Loucy (cell line): ENCODE data around the gene MICAL2.

Experiments used
- H2AFZ ChIP-seq: fragments of 200-600 bp; sonication (generic); 2 replicates; pipeline ENCODE4 v1.6.0; 2016; ENCODE audit warnings: antibody characterized with exemption, mild to moderate bottlenecking, low read length, moderate library complexity
- H3F3A ChIP-seq: fragments of 200-600 bp; 2 replicates; pipeline ENCODE4 v1.6.0; 2016; ENCODE audit warnings: antibody characterized with exemption, low read depth, mild to moderate bottlenecking
- H3K27me3 ChIP-seq: fragments of 200-600 bp; sonication (generic); 2 replicates; pipeline ENCODE4 v1.6.1; 2014; ENCODE audit warnings: low read length, mild to moderate bottlenecking; ENCODE audit not compliant: insufficient read depth, poor library complexity, severe bottlenecking
- H3K36me3 ChIP-seq: fragments of 200-600 bp; sonication (generic); 2 replicates; pipeline ENCODE4 v1.6.1; 2016; ENCODE audit warnings: low read length; ENCODE audit not compliant: insufficient read depth
- H3K4me1 ChIP-seq: fragments of 200-600 bp; sonication (generic); 2 replicates; pipeline ENCODE4 v1.5.1; 2014; ENCODE audit warnings: low read length, mild to moderate bottlenecking; ENCODE audit not compliant: insufficient read depth, poor library complexity, severe bottlenecking
- H3K4me2 ChIP-seq: fragments of 200-600 bp; sonication (generic); 2 replicates; pipeline ENCODE4 v1.6.0; 2014; ENCODE audit warnings: antibody characterized with exemption, low read length, low read depth, mild to moderate bottlenecking; ENCODE audit not compliant: poor library complexity, severe bottlenecking
- H3K4me3 ChIP-seq: fragments of 200-600 bp; sonication (generic); 2 replicates; pipeline ENCODE4 v1.5.1; 2014; ENCODE audit warnings: low read length, mild to moderate bottlenecking, mixed read lengths; ENCODE audit not compliant: poor library complexity, severe bottlenecking
- H3K79me2 ChIP-seq: fragments of 200-600 bp; sonication (generic); 2 replicates; pipeline ENCODE4 v1.6.1; 2014; ENCODE audit warnings: low read length; ENCODE audit not compliant: insufficient read depth
- H3K9ac ChIP-seq: fragments of 200-600 bp; sonication (generic); 2 replicates; pipeline ENCODE4 v1.6.0; 2014; ENCODE audit warnings: mild to moderate bottlenecking, low read depth, low read length, moderate library complexity; ENCODE audit not compliant: poor library complexity, severe bottlenecking
- H3K9me2 ChIP-seq: fragments of 200-600 bp; sonication (generic); replicated peaks from 2 replicates; pipeline ENCODE4 v1.6.1; 2016; ENCODE audit warnings: low read depth, low read length, mixed read lengths
- H3K9me3 ChIP-seq: fragments of 200-600 bp; sonication (generic); 2 replicates; pipeline ENCODE4 v1.6.1; 2014; ENCODE audit warnings: mild to moderate bottlenecking, antibody characterized with exemption, low read length, low read depth; ENCODE audit not compliant: insufficient read depth
- H4K20me1 ChIP-seq: fragments of 200-600 bp; sonication (generic); 2 replicates; pipeline ENCODE4 v1.6.0; 2014; ENCODE audit warnings: antibody characterized with exemption, low read length, mild to moderate bottlenecking; ENCODE audit not compliant: insufficient read depth, poor library complexity, severe bottlenecking
- CTCF ChIP-seq: fragments of 200-600 bp; sonication (generic); conservative IDR thresholded peaks from 2 replicates; pipeline ENCODE4 v1.5.1; 2014; ENCODE audit warnings: mild to moderate bottlenecking, antibody characterized with exemption, low read length
- EZH2phosphoT487 ChIP-seq: fragments of 200-600 bp; IDR thresholded peaks from 2 replicates; pipeline ENCODE4 v1.6.1; 2018; ENCODE audit warnings: antibody characterized with exemption, mild to moderate bottlenecking, moderate library complexity, borderline replicate concordance

The MICAL2 gene

GRCh38 chr11:12284316-12285050 lies 174.1 kb downstream of the MICAL2 start:
- Histone ChIP-seq H2AFZ (no peak overlapping the region), H3K9ac (no peak overlapping the region), H3K27me3 (no peaks in the 10 kb centered on the region), H3K9me2 (no peaks in the 10 kb centered on the region), H4K20me1 (no peaks in the 10 kb centered on the region), H3K4me3 (no peak overlapping the region), H3F3A (no peaks in the 10 kb centered on the region), H3K4me2 (no peak overlapping the region), H3K9me3 (no peaks in the 10 kb centered on the region), H3K36me3 (no peaks in the 10 kb centered on the region), H3K4me1 (no peaks in the 10 kb centered on the region), H3K79me2 (no peaks in the 10 kb centered on the region)
- TF ChIP-seq EZH2phosphoT487 (no peak), CTCF (no peak)

- no peak overlapping the region for H3K9ac ChIP-seq
- H3K4me2 ChIP-seq: no peak overlapping the region
- no peak overlapping the region for H3K4me3 ChIP-seq
- peaks cover 5% of the 10 kb centered on the region for H3K4me1 ChIP-seq
- no peaks in the 10 kb centered on the region for H3K9me2 ChIP-seq
- no peaks in the 10 kb centered on the region for H3F3A ChIP-seq
- no peaks in the 10 kb centered on the region for H3K79me2 ChIP-seq
- H2AFZ ChIP-seq: no peak overlapping the region
- no peaks in the 10 kb centered on the region for H3K9me3 ChIP-seq
- no peaks in the 10 kb centered on the region for H3K27me3 ChIP-seq
- H3K36me3 ChIP-seq: no peaks in the 10 kb centered on the region
- no peaks in the 10 kb centered on the region for H4K20me1 ChIP-seq
- TF ChIP-seq EZH2phosphoT487 (no peak), CTCF (no peak)
These were observed 174.7 kb downstream of the MICAL2 start for GRCh38 chr11:12285106-12285505.

- no peaks in the 10 kb centered on the region for H3K27me3 ChIP-seq
- no peaks in the 10 kb centered on the region for H3F3A ChIP-seq
- peaks cover 12% of the 10 kb centered on the region for H3K4me1 ChIP-seq
- no peaks in the 10 kb centered on the region for H3K79me2 ChIP-seq
- H3K4me2 ChIP-seq: no peak overlapping the region
- TF ChIP-seq CTCF: no peak
- TF ChIP-seq EZH2phosphoT487: no peak
- H3K9ac ChIP-seq: no peak overlapping the region
- H3K9me2 ChIP-seq: no peaks in the 10 kb centered on the region
- H3K4me3 ChIP-seq: no peak overlapping the region
- H3K9me3 ChIP-seq: no peaks in the 10 kb centered on the region
- no peaks in the 10 kb centered on the region for H4K20me1 ChIP-seq
- no peak overlapping the region for H2AFZ ChIP-seq
- H3K36me3 ChIP-seq: no peaks in the 10 kb centered on the region
These were observed 175.4 kb downstream of the MICAL2 start for GRCh38 chr11:12285811-12286222.
